ENCODE results near the gene STX16.
"Not testable (repeated sequence)": the region's sequence is repeated elsewhere in the genome, so short reads cannot be mapped to it uniquely, and the experiment has no call there.

STX16 gene

DNA sequence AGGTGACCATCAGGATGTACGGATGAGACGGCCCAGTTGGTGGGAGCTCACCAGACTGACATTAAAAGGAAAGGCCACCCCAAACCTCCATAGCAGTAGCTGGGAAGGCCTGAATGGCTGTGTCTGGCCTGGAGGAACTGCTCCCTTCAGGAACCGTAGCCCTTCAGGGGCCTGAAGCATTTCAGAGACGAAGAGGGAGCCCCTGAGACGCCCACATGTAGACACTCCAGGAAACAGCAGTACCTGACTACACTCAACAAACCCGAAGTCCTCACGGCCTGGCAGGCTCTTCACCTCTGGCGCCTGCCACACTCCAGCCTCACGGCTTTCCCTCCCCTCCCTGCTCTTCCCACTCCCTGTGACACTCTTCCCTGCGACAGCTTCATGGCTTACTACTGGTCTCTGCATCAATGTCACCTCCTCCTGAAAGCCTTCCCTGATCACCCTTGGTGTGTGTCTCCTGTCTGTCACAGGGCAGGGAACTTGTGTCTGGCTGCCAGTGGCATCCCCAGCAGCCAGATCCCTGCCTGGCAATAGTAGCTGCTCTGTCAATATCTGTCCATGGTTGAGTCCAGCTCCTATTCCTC lies 14.6 kb upstream of the STX16 start:
- Histone ChIP-seq H3K27me3 (no peaks in the 10 kb centered on the region), H3K4me3 (no peak overlapping the region), H3K36me3 (no peaks in the 10 kb centered on the region), H3K27ac (no peak overlapping the region), H3K4me2 (no peak overlapping the region), H3K9ac (no peak overlapping the region), H4K20me1 (no peaks in the 10 kb centered on the region), H3K4me1 (peaks cover 16% of the 10 kb centered on the region), H3K9me3 (no peaks in the 10 kb centered on the region)
- no peak for TF ChIP-seq Cebpa-rat (IDR thresholded peaks at IDR 0.05)

DNA sequence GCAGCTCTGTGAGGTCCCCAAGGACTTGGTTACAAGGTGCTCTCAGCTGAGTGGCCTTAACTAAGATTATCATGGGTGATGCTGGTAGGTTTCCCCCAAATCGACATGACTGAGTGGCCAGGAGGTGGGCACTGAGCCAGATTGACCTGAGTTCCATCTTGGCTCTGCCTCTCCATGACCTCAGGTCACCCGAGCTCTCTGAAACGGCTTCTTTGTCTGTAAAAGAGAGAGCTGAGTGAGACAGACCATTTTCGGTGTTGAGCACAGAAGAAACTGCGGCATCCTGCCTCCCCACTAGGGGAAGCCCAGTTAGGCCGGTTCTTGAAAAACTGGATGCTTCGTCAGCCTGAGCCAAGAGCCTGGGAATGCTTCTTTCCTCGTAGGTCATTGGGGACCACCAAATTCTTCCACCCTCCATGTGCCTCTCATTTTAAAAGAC lies 14.1 kb upstream of the STX16 start:
- Histone ChIP-seq H4K20me1 (no peaks in the 10 kb centered on the region), H3K4me3 (no peak overlapping the region), H3K9ac (no peak overlapping the region), H3K4me1 (peaks cover 16% of the 10 kb centered on the region), H3K4me2 (no peak overlapping the region), H3K36me3 (no peaks in the 10 kb centered on the region), H3K27me3 (no peaks in the 10 kb centered on the region), H3K27ac (no peak overlapping the region), H3K9me3 (no peaks in the 10 kb centered on the region)
- TF ChIP-seq Cebpa-rat (IDR thresholded peaks at IDR 0.05) = no peak

- Histone ChIP-seq H3K4me1 (peaks cover 16% of the 10 kb centered on the region), H3K36me3 (no peaks in the 10 kb centered on the region), H3K9ac (no peak overlapping the region), H3K27ac (no peak overlapping the region), H3K4me3 (no peak overlapping the region), H3K4me2 (no peak overlapping the region), H4K20me1 (no peaks in the 10 kb centered on the region), H3K27me3 (no peaks in the 10 kb centered on the region), H3K9me3 (no peaks in the 10 kb centered on the region)
- TF ChIP-seq Cebpa-rat (IDR thresholded peaks at IDR 0.05) = no peak
These were observed 13.4 kb upstream of the STX16 start for GRCh38 chr20:58637466-58638213.

- Histone ChIP-seq H3K4me2 (no peak overlapping the region), H3K27me3 (no peaks in the 10 kb centered on the region), H3K4me3 (no peak overlapping the region), H3K9ac (no peak overlapping the region), H3K27ac (no peak overlapping the region), H3K4me1 (peaks cover 16% of the 10 kb centered on the region), H4K20me1 (no peaks in the 10 kb centered on the region), H3K36me3 (no peaks in the 10 kb centered on the region), H3K9me3 (no peaks in the 10 kb centered on the region)
- no peak for TF ChIP-seq Cebpa-rat (IDR thresholded peaks at IDR 0.05)
These were observed 12.5 kb upstream of the STX16 start for GRCh38 chr20:58638467-58639181.

DNA sequence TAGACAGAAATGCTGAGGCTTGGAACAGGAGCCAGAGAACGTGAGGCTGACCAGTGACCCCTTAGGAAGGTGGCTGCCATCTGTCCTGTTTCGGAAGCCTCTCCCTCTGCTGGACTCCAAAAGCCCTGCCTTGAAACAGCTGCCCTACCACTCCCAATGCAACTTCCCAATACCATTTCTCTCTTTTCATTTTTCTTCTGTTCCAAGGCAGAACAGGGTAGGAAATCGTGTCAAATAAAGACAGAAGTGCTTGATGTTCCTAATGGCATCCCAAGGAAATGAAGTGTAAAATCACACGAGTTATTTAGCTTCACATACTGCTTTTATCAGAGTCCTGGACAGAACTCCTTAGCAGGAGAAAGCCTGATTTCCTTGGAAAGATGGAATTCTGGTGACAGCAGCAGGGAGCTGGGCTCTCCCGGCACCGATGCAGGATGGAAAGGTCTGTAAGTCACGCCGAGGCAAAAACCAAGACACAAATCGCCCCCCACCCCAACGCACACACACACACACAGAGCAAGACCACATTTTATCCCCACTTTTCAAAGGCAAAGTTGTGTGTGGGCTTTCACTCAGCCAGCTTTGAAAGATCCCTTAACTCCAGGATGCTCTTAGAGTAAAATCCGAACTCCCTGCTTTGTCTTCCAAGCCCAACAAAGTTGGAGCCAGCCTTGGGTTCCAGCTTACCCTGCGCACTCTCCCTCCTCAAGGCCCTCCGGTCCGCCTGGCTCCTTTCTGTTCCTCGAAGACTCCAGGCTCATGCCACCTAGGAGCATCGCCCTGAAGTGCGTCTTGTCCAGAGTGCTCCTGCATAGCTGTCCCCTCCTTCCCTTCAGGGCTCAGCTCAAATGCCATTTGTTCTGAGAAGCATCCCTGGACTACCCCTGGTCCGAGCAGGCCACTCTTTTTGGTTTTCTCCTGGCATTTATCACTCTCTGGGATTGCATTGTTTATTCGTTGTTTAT lies 11.6 kb upstream of the STX16 start:
- Histone ChIP-seq H3K4me3 (no peak overlapping the region), H3K27ac (no peak overlapping the region), H3K9ac (no peak overlapping the region), H3K4me2 (no peak overlapping the region), H3K36me3 (no peaks in the 10 kb centered on the region), H4K20me1 (no peaks in the 10 kb centered on the region), H3K9me3 (no peaks in the 10 kb centered on the region), H3K27me3 (no peaks in the 10 kb centered on the region), H3K4me1 (peaks cover 10% of the 10 kb centered on the region)
- no peak for TF ChIP-seq Cebpa-rat (IDR thresholded peaks at IDR 0.05)

- no peak overlapping the region for H3K9ac ChIP-seq
- peaks cover under 1% of the 10 kb centered on the region for H3K4me1 ChIP-seq
- no peaks in the 10 kb centered on the region for H4K20me1 ChIP-seq
- TF ChIP-seq Cebpa-rat (IDR thresholded peaks at IDR 0.05) = no peak
- H3K4me3 ChIP-seq = no peak overlapping the region
- no peaks in the 10 kb centered on the region for H3K27me3 ChIP-seq
- no peak overlapping the region for H3K27ac ChIP-seq
- no peaks in the 10 kb centered on the region for H3K36me3 ChIP-seq
- H3K4me2 ChIP-seq = no peak overlapping the region
- H3K9me3 ChIP-seq = no peaks in the 10 kb centered on the region
These were observed 10.6 kb upstream of the STX16 start for GRCh38 chr20:58640446-58640845.

- TF ChIP-seq Cebpa-rat (IDR thresholded peaks at IDR 0.05) = no peak
- H3K4me1 ChIP-seq = no peaks in the 10 kb centered on the region
- H3K27me3 ChIP-seq = no peaks in the 10 kb centered on the region
- no peak overlapping the region for H3K27ac ChIP-seq
- H4K20me1 ChIP-seq = no peaks in the 10 kb centered on the region
- H3K4me2 ChIP-seq = no peak overlapping the region
- no peak overlapping the region for H3K4me3 ChIP-seq
- H3K9me3 ChIP-seq = no peaks in the 10 kb centered on the region
- no peak overlapping the region for H3K9ac ChIP-seq
- H3K36me3 ChIP-seq = no peaks in the 10 kb centered on the region
These were observed 8.6 kb upstream of the STX16 start for GRCh38 chr20:58642441-58642840.

- H3K4me2 ChIP-seq, H4K20me1 ChIP-seq, H3K9ac ChIP-seq: not testable (repeated sequence)
These were observed 8.2 kb upstream of the STX16 start for GRCh38 chr20:58642896-58643295.

DNA sequence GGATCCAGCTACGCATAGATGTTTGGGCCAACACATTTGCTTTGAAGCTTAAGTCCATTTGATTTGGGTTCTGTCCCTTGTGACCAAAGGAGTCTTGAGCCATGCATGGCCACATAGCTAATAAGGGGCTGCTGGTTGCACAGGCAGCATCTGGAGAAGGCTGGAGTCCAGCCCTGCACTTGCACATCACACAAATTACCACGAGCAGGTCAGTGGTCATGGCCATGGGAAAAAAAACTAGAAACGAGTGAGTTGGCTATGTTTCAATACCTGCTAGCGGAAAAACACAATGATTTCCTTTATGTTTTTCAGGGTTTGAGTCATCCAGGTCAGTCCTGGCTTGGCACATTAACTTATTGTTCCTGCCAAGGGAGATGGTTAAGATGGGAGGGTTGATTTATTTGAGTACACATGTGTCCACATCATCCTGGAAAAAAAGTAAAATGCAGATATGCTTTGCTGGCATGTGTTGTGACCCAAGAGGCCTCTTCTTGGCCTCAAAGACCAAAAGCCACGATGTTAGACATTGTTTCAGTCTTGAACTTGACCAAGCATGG lies 5.6 kb upstream of the STX16 start:
- Histone ChIP-seq H3K9me3 (no peaks in the 10 kb centered on the region), H3K4me1 (peaks cover 9% of the 10 kb centered on the region; the same call in 1 of the 2 replicates), H3K27ac (no peak overlapping the region), H3K36me3 (no peaks in the 10 kb centered on the region), H3K4me2 (no peak overlapping the region), H3K4me3 (no peak overlapping the region), H4K20me1 (no peaks in the 10 kb centered on the region), H3K27me3 (peaks cover 19% of the 10 kb centered on the region), H3K9ac (no peak overlapping the region)
- no peak for TF ChIP-seq Cebpa-rat (IDR thresholded peaks at IDR 0.05)

More at GRCh38 chr20:58642896-58643295, 8.2 kb upstream of the STX16 start:
- not testable (repeated sequence) for H3K4me1 ChIP-seq, H3K4me3 ChIP-seq, H3K27ac ChIP-seq, H3K27me3 ChIP-seq, H3K9me3 ChIP-seq, H3K36me3 ChIP-seq
